Hepatocyte (in vitro differentiated cells): ENCODE results near the gene CDC42SE2. TPM values are rescaled to one million over a fixed set of nuclear protein-coding genes. Genes with fewer than 3 reads are reported as not detected.

Experiments used
- DNase-seq: peaks from one replicate; pipeline ENCODE4 v3.0.0-alpha.2; 2016; ENCODE audit warnings: low spot score
- H2AFZ ChIP-seq: fragments of 200-600 bp; sonication (generic); 2 replicates; pipeline ENCODE4 v1.6.0; 2016; ENCODE audit warnings: antibody characterized with exemption, mild to moderate bottlenecking
- H3K27ac ChIP-seq: fragments of 200-600 bp; sonication (generic); 2 replicates; pipeline ENCODE4 v1.5.1; 2016; ENCODE audit warnings: mild to moderate bottlenecking
- H3K27me3 ChIP-seq: fragments of 200-600 bp; sonication (generic); 2 replicates; pipeline ENCODE4 v1.6.1; 2016
- H3K36me3 ChIP-seq: fragments of 200-600 bp; sonication (generic); replicated peaks from 2 replicates; pipeline ENCODE4 v1.5.1; 2016; ENCODE audit warnings: low read depth; ENCODE audit not compliant: insufficient read depth
- H3K4me1 ChIP-seq: fragments of 200-600 bp; sonication (generic); 2 replicates; pipeline ENCODE4 v1.5.1; 2016; ENCODE audit warnings: mild to moderate bottlenecking, moderate library complexity; ENCODE audit not compliant: insufficient read depth
- H3K4me2 ChIP-seq: fragments of 200-600 bp; sonication (generic); 2 replicates; pipeline ENCODE4 v1.6.0; 2016
- H3K4me3 ChIP-seq: fragments of 200-600 bp; sonication (generic); 2 replicates; pipeline ENCODE4 v1.5.1; 2016; ENCODE audit warnings: mild to moderate bottlenecking
- H3K79me2 ChIP-seq: fragments of 200-600 bp; sonication (generic); 2 replicates; pipeline ENCODE4 v1.6.0; 2017; ENCODE audit warnings: mild to moderate bottlenecking
- H3K9me2 ChIP-seq: fragments of 200-600 bp; sonication (generic); replicated peaks from 2 replicates; pipeline ENCODE4 v1.6.0; 2017; ENCODE audit warnings: mild to moderate bottlenecking; ENCODE audit not compliant: insufficient read depth
- H3K9me3 ChIP-seq: fragments of 200-600 bp; sonication (generic); 2 replicates; pipeline ENCODE4 v1.5.1; 2016; ENCODE audit warnings: low read depth, mild to moderate bottlenecking
- H4K20me1 ChIP-seq: fragments of 200-600 bp; sonication (generic); 2 replicates; pipeline ENCODE4 v1.6.0; 2016; ENCODE audit warnings: mild to moderate bottlenecking; ENCODE audit not compliant: insufficient read depth, poor library complexity, severe bottlenecking
- CTCF ChIP-seq: fragments of 200-600 bp; sonication (generic); IDR thresholded peaks from 2 replicates; pipeline ENCODE4 v1.5.1; 2016; ENCODE audit warnings: antibody characterized with exemption, mild to moderate bottlenecking; ENCODE audit not compliant: poor library complexity
- EZH2 ChIP-seq: fragments of 200-600 bp; sonication (generic); IDR thresholded peaks from 2 replicates; pipeline ENCODE4 v1.6.1; 2016; ENCODE audit warnings: antibody characterized with exemption, mild to moderate bottlenecking, borderline replicate concordance
- EZH2phosphoT487 ChIP-seq: fragments of 200-600 bp; sonication (generic); IDR thresholded peaks from one replicate; pipeline ENCODE4 v1.6.1; 2018; ENCODE audit warnings: antibody characterized with exemption, mild to moderate bottlenecking, low read depth, moderate library complexity; ENCODE audit not compliant: unreplicated experiment, severe bottlenecking
- WGBS: methylation state at CpG from one replicate; pipeline ENCODE4 v1.1.6; 2016; ENCODE audit warnings: low lambda C conversion rate; ENCODE audit errors: missing lambda C conversion rate; 5-methylcytosine and 5-hydroxymethylcytosine counted together
- polyA plus RNA-seq: library from polyadenylated mRNA; unstranded; fragments of >200 nt; fragmentation: Nextera tagmentation; extraction: Ambion mirVana; gene quantifications from 2 replicates; pipeline ENCODE4 v1.2.1, GENCODE V29; 2016
- total RNA-seq: library from RNA; depleted of rRNA; stranded (reverse); fragments of >200 nt; gene quantifications from 2 replicates; pipeline ENCODE4 v1.2.3, GENCODE V29; 2014

Gene CDC42SE2
- total and polyA plus RNA-seq, 2 experiments from 2014 or later = 27.2 to 51.5 TPM

DNA sequence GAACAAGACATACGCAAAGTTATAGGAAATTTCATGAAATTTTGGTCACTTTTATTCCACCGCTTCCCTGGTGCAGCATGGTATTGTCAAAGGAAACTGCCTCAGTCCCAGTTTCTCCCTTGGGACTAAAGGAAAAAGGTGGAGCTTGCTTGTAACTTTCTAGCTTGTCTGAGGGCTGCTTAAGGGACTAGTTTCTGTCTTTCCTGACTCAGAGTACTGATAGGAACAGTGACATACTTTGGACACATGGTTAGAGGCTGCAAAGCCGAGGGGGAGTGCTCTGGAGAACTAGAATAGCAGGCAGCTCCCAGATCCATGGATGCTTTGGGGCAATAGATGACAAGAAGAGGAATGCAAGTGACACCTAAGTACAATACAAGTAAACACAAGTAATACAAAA is 136.7 kb downstream of the CDC42SE2 start:
- Histone ChIP-seq H4K20me1 (no peaks in the 10 kb centered on the region), H3K27me3 (no peaks in the 10 kb centered on the region), H3K79me2 (no peaks in the 10 kb centered on the region), H3K9me2 (no peaks in the 10 kb centered on the region), H3K4me3 (no peak overlapping the region), H3K4me1 (no peaks in the 10 kb centered on the region), H3K27ac (no peak overlapping the region), H2AFZ (no peak overlapping the region), H3K4me2 (no peak overlapping the region), H3K36me3 (no peaks in the 10 kb centered on the region), H3K9me3 (peaks cover 9% of the 10 kb centered on the region)
- no peak for DNase-seq
- WGBS = 94% methylated on average over 3 of the region's 3 CpGs
- TF ChIP-seq EZH2 (no peak), CTCF (no peak), EZH2phosphoT487 (no peak)

DNA sequence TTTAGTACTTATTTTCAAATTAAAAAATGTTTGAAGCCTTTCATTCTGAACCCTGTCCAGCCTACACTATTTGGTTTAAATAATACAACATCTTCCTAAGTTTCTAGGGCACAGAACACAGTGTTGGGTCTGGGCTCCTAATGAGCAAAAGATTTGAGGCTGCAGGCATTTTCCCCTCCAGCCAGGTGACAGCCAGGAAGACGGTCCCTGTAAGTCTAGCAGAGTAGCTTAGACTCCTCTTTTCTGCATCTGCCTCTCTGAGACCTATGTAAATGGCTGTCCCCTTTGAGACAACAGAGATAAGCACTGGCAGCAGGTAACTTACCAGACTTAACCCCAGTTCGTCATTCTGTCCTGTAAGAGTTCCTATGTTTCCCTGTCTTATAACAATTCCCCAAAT is 141.8 kb downstream of the CDC42SE2 start:
- no peak overlapping the region for H3K4me3 ChIP-seq
- no peaks in the 10 kb centered on the region for H3K79me2 ChIP-seq
- TF ChIP-seq CTCF (no peak), EZH2phosphoT487 (no peak), EZH2 (no peak)
- no peak overlapping the region for H3K27ac ChIP-seq
- H3K4me2 ChIP-seq = no peak overlapping the region
- no peak for DNase-seq
- H2AFZ ChIP-seq = no peak overlapping the region
- H3K27me3 ChIP-seq = no peaks in the 10 kb centered on the region
- peaks cover 9% of the 10 kb centered on the region for H3K9me3 ChIP-seq
- 83% methylated on average over 2 of the region's 2 CpGs for WGBS
- no peaks in the 10 kb centered on the region for H3K4me1 ChIP-seq
- no peaks in the 10 kb centered on the region for H3K36me3 ChIP-seq
- H4K20me1 ChIP-seq = no peaks in the 10 kb centered on the region
- H3K9me2 ChIP-seq = no peaks in the 10 kb centered on the region

DNA sequence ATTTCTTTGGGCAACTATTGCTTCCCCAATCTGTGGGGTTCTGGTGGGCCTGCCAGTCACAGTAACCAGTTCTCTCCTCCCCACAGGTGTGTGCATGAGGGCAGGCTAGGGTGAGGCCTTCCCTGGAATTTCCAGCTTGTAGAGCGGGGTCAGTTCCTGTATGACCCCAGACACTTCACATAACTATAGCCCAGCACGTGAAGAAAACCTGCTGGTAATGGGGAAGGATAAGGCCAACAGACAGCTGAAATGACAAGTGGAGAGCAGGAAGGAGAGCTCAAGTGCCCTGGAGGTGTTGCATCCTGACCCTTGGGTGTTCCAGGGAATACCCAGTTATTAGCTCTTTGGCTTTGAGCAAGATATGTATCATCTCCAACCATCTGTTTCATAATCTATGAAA is 142.2 kb downstream of the CDC42SE2 start:
- Histone ChIP-seq H3K36me3 (no peaks in the 10 kb centered on the region), H3K79me2 (no peaks in the 10 kb centered on the region), H3K9me3 (peaks cover 9% of the 10 kb centered on the region), H3K4me3 (no peak overlapping the region), H3K9me2 (no peaks in the 10 kb centered on the region), H3K27me3 (no peaks in the 10 kb centered on the region), H4K20me1 (no peaks in the 10 kb centered on the region), H3K4me2 (no peak overlapping the region), H2AFZ (no peak overlapping the region), H3K4me1 (no peaks in the 10 kb centered on the region), H3K27ac (no peak overlapping the region)
- WGBS = 87% methylated on average over 2 of the region's 2 CpGs
- no peak for DNase-seq
- TF ChIP-seq EZH2phosphoT487 (no peak), EZH2 (no peak)

DNA sequence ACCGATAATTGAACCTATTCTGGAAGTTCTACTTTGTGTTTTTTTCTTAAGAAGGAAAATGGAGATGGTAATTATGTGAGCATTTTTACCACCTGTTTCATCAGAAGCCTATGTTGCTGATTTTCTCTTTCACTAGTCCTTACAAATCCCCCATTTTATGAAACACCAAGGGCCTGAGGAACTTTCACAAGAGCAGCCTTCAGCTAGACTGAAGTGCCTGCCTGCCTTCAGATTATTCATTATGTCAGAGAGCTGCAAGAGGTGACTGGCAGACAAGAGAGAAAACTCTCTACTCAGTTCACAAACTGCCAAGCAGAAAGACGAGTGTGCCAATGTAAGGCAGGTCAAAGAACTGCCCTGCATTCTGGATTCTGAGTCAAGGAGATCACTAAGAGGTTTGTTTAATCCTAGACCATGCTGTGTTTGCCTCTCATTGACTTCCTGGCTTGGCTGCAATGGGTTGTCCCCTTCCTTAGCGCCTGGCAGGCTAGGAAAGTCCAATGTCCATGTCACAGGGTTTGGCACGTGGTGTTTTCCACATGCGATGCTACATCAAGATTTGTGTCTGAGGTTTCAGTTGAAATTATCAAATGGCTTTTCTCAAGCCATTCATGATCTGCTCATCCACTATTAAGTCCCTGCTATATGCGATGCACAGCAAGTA is 143.3 kb downstream of the CDC42SE2 start:
- Histone ChIP-seq H3K9me3 (peaks cover 9% of the 10 kb centered on the region), H3K9me2 (no peaks in the 10 kb centered on the region)
- 97% methylated on average over 6 of the region's 6 CpGs for WGBS

More for the DNA sequence above, 143.3 kb downstream of the CDC42SE2 start:
- no peaks in the 10 kb centered on the region for H4K20me1 ChIP-seq
- no peaks in the 10 kb centered on the region for H3K79me2 ChIP-seq
- no peaks in the 10 kb centered on the region for H3K36me3 ChIP-seq
- no peak overlapping the region for H3K4me3 ChIP-seq
- no peak for DNase-seq
- TF ChIP-seq CTCF = no peak
- TF ChIP-seq EZH2phosphoT487 = no peak
- no peak for TF ChIP-seq EZH2
- H3K27me3 ChIP-seq = no peaks in the 10 kb centered on the region
- no peak overlapping the region for H2AFZ ChIP-seq
- H3K4me1 ChIP-seq = no peaks in the 10 kb centered on the region
- H3K27ac ChIP-seq = no peak overlapping the region
- H3K4me2 ChIP-seq = no peak overlapping the region
